Kidney (tissue), 14 donors: Measurements from ENCODE around the gene ABCA4. TPM values are rescaled to one million over a fixed set of nuclear protein-coding genes. Genes with fewer than 3 reads are reported as not detected.

Experiments used
- DNase-seq, 5 donors: peaks; one replicate each; pipeline ENCODE4 v3.0.0-alpha.2; 2013 to 2020
- FAIRE-seq: peaks from 2 replicates; lab custom pipeline; 2012; peaks lifted over from hg19 to GRCh38; lab: Jason Lieb, UNC
- H3K27ac ChIP-seq, 2 donors: one replicate each; pipeline ENCODE4 v1.7.0; 2013; ENCODE audit warnings: low read depth in 2 of 2, low read length in 2 of 2, inconsistent platforms in 1 of 2
- H3K27me3 ChIP-seq: one replicate; pipeline ENCODE4 v1.7.1; 2013; ENCODE audit warnings: low read length, inconsistent platforms; ENCODE audit not compliant: control insufficient read depth, insufficient read depth
- H3K36me3 ChIP-seq, 3 donors: one replicate each; pipeline versions ENCODE4 v1.7.0 to v1.7.1; 2013; ENCODE audit warnings: low read length in 3 of 3, control low read depth in 1 of 3, inconsistent platforms in 1 of 3; ENCODE audit not compliant: insufficient read depth in 3 of 3, control insufficient read depth in 2 of 3
- H3K4me1 ChIP-seq, 3 donors: one replicate each; pipeline versions ENCODE4 v1.7.0 to v1.7.1; 2013; ENCODE audit warnings: low read length in 3 of 3, inconsistent platforms in 1 of 3, low read depth in 1 of 3; ENCODE audit not compliant: control insufficient read depth in 2 of 3, insufficient read depth in 2 of 3
- H3K4me3 ChIP-seq, 3 donors: one replicate each; pipeline versions ENCODE4 v1.7.0 to v1.8.1; 2013; ENCODE audit warnings: low read length in 3 of 3, control low read depth in 1 of 3, inconsistent platforms in 1 of 3
- H3K9ac ChIP-seq, 3 donors: one replicate each; pipeline versions ENCODE4 v1.7.0 to v1.7.1; 2013; ENCODE audit warnings: low read length in 3 of 3, control low read depth in 1 of 3, inconsistent platforms in 1 of 3
- H3K9me3 ChIP-seq, 3 donors: one replicate each; pipeline versions ENCODE4 v1.7.0 to v1.7.1; 2013; ENCODE audit warnings: low read length in 3 of 3, control low read depth in 1 of 3, inconsistent platforms in 1 of 3; ENCODE audit not compliant: control insufficient read depth in 2 of 3, insufficient read depth in 1 of 3
- intact Hi-C: fragments of 100-400 bp; cut with DNase I; formaldehyde crosslinking; loops from one replicate; pipeline ENCODE4 v1.11.1; 2022
- polyA plus RNA-seq: library from polyadenylated mRNA; stranded (reverse); fragments of 350-450 nt; fragmentation: Illumina TruSeq; extraction: RNeasy Lipid Tissue Mini Kit (QIAGEN cat#74804); gene quantifications from one replicate; pipeline ENCODE4 v1.2.3, GENCODE V29; 2014; ENCODE audit warnings: low read depth, low replicate concordance; ENCODE audit not compliant: insufficient read depth
- total RNA-seq: library from RNA; stranded (reverse); fragmentation: NEBNext Ultra II Directional; extraction: Animal tissue kit (Norgen Biotek cat#: 25700); gene quantifications from one replicate; pipeline ENCODE4 v1.2.1, GENCODE V29; 2021
- TF ChIP-seq, protein P1 (sequence below): IDR thresholded peaks from 3 replicates; pipeline ENCODE4 v1.5.1; 2012; ENCODE audit warnings: mild to moderate bottlenecking, moderate library complexity, borderline replicate concordance; ENCODE audit not compliant: insufficient read depth; ENCODE audit errors: extremely low read depth
- donor health status: control.
- donor health status: control.
- donor health status: control.
- donor health status: control.
- donor health status: control.
- donor health status: DM: yes; HTN: yes; CAD: no.
- donor health status: Normal renal cell carcinoma (clear cell type).

ABCA4 gene
- total and polyA plus RNA-seq, 2 donors from 2014 or later, result 1.5 to 2.1 TPM

DNA sequence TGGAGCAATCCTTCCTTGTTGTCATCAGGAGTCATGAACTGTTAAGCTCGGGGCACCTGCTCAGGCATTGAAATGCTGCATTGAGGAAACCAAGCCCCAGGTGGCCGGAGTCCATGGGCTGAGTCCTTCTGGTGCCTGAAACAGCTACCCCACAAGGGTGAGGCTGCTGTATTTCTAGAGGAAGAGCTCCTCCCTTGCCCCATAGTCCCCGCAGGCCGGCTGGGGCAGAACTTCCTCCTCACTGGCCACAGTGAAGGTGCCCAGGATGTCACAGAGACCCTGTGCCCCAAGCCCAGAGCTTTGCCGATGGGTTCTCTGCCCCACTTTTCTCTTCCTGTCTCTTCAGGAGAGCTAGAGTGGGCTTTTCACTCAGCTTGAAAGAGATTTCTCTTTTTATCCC lies 130.9 kb downstream of the ABCA4 start:
- no peak overlapping the region for H3K4me3 ChIP-seq
- H3K27ac ChIP-seq, result no peak overlapping the region
- DNase-seq (no peak), FAIRE-seq (no peak)
- H3K4me1 ChIP-seq, result no peaks in the 10 kb centered on the region
- H3K9ac ChIP-seq, result no peak overlapping the region
- H3K27me3 ChIP-seq, result no peaks in the 10 kb centered on the region
- TF ChIP-seq, protein P1, sequence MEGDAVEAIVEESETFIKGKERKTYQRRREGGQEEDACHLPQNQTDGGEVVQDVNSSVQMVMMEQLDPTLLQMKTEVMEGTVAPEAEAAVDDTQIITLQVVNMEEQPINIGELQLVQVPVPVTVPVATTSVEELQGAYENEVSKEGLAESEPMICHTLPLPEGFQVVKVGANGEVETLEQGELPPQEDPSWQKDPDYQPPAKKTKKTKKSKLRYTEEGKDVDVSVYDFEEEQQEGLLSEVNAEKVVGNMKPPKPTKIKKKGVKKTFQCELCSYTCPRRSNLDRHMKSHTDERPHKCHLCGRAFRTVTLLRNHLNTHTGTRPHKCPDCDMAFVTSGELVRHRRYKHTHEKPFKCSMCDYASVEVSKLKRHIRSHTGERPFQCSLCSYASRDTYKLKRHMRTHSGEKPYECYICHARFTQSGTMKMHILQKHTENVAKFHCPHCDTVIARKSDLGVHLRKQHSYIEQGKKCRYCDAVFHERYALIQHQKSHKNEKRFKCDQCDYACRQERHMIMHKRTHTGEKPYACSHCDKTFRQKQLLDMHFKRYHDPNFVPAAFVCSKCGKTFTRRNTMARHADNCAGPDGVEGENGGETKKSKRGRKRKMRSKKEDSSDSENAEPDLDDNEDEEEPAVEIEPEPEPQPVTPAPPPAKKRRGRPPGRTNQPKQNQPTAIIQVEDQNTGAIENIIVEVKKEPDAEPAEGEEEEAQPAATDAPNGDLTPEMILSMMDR, result no peak
- intact Hi-C loops, result no loop called here
- no peaks in the 10 kb centered on the region for H3K9me3 ChIP-seq
- H3K36me3 ChIP-seq, result no peaks in the 10 kb centered on the region

DNA sequence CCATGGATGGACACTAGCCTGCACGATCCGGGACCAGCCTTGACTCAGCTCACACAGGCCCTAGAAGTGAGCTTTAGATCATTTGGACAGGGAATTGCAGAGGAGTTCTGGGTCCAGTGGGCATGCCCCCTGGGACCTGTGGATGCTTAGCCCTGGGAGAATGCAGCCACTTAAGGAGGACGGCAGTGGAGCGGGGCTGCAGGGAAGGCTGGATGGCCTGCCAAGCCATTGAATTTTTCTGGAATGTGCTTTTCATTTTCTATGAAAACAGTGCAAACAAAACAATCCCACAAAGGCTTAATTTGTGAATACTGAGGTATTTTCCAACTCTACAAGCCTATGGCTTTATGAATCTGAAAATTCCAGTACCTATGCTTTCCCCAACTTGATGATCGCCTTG lies 131.3 kb downstream of the ABCA4 start:
- Histone ChIP-seq H3K4me1 (no peaks in the 10 kb centered on the region), H3K36me3 (no peaks in the 10 kb centered on the region), H3K9me3 (no peaks in the 10 kb centered on the region), H3K27me3 (no peaks in the 10 kb centered on the region), H3K27ac (no peak overlapping the region), H3K9ac (no peak overlapping the region), H3K4me3 (no peak overlapping the region)
- DNase-seq, result no peak
- TF ChIP-seq, protein P1, result no peak
- no peak for FAIRE-seq
- intact Hi-C loops, result no loop called here

DNA sequence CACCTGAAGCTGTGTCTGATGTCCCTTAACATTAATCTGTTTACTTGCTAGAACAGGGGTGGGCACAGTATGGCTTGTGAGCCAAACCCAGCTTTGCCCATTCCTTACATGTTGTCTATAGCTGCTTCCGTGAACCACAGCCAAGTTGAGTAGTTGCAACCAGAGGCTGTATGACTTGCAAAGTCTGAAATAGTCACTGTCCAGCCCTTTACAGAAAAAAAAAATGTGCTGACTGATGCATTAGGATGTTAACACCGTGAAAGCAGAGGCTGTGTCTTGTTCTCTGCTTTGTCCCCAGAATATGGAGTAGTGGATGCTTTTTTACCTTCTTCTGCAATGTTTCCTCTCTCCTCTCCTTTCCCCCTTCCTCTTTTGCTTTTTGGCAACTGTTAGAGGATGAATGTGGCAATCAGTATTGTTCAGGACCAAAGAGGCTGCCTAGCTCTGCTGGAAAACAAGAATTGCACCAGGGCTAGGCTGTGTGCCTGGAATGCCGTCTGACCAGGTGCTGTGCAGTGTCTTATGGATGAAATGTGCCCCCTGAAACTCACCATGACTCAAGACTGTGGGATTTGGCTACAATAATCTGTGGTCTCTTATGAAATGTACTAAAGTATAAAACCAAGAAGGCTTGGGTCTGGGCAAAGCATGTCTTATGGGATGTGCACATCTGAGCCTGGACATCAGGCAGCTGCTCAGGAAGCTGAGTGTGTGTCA lies 132.2 kb downstream of the ABCA4 start:
- Histone ChIP-seq H3K4me3 (no peak overlapping the region), H3K27ac (no peak overlapping the region), H3K36me3 (no peaks in the 10 kb centered on the region), H3K4me1 (no peaks in the 10 kb centered on the region), H3K9me3 (no peaks in the 10 kb centered on the region), H3K9ac (no peak overlapping the region), H3K27me3 (no peaks in the 10 kb centered on the region)
- intact Hi-C loops, result no loop called here
- DNase-seq, result no peak
- TF ChIP-seq, protein P1, result no peak
- FAIRE-seq, result no peak
